ENCODE results near the gene MSL3. TPM values are rescaled to one million over a fixed set of nuclear protein-coding genes. Genes with fewer than 3 reads are reported as not detected.

The MSL3 gene
- polyA plus RNA-seq, 1 donor from 2014 or later, result 37.2 TPM

DNA sequence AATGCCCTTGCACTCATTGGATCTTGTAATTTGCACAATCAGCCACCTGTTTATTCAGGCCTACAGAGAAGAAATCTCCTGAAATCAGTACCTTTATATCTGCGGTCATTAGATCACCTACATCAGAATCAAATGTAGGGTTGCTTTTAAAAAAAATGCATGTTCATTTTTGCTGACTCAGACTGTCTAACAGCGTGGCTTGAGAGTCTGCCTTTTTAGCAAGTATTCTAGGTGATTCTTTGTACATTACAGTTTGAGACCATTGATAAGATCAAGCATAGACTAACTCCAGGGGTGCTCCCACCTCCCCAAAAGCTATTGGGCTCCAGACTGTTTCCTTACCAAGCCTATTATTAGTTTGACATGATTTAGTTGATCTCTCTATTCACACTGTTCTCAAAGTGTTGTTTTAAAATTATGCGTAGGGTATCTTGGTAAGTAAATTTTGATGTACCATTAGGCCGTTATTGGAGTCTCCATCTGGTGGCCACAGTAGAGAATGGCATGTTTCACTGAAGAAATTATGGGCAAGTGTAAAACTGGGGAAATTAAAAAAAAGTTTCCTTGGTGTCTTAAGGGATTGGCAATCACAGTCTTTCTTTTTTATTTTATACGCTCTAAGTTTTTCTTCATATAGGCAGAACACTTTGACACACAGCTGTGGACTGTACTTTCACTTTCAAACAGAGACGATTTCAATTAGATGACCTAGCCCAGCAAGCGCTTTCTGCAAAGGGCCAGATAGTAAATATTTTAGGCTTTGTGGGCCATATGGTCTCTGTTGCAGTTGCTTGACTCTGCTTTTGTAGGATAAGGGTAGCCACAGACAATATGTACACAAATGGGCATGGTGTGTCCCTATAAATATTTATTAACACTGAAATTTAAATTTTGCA, 33.7 kb upstream of the MSL3 start:
- Histone ChIP-seq H3K79me2 (replicated peaks; ENCODE audit: insufficient read depth, low read length) (no peaks in the 10 kb centered on the region), H4K20me1 (ENCODE audit: insufficient read depth) (no peaks in the 10 kb centered on the region), H3K9ac (ENCODE audit: low read length) (no peak overlapping the region), H3K9me2 (ENCODE audit: insufficient read depth, low read length) (no peaks in the 10 kb centered on the region), H3K27me3 (ENCODE audit: insufficient read depth, low read depth, low read length) (no peaks in the 10 kb centered on the region), H3K4me3 (ENCODE audit: low read length) (no peak overlapping the region), H3K9me3 (ENCODE audit: low read length) (no peaks in the 10 kb centered on the region), H3K36me3 (ENCODE audit: insufficient read depth, low read length) (no peaks in the 10 kb centered on the region), H3F3A (ENCODE audit: insufficient read depth, low read length, poor library complexity, severe bottlenecking) (no peaks in the 10 kb centered on the region), H3K27ac (ENCODE audit: low read length) (no peak overlapping the region), H2AFZ (ENCODE audit: low read depth, low read length) (no peak overlapping the region), H3K4me2 (ENCODE audit: low read length) (no peak overlapping the region)
- TF ChIP-seq EP300 (conservative IDR thresholded peaks at IDR 0.05; ENCODE audit: poor library complexity, severe bottlenecking) (no peak), MXI1 (conservative IDR thresholded peaks at IDR 0.05; ENCODE audit: poor library complexity, severe bottlenecking) (no peak), EZH2 (IDR thresholded peaks at IDR 0.05; ENCODE audit: borderline replicate concordance, insufficient read depth, low read length, poor library complexity, severe bottlenecking) (no peak), RAD21 (conservative IDR thresholded peaks at IDR 0.05) (peak; percentile 48), POLR2AphosphoS5 (IDR thresholded peaks at IDR 0.05) (no peak), SMC3 (conservative IDR thresholded peaks at IDR 0.05; ENCODE audit: poor library complexity) (peak; percentile 66), TAF1 (IDR thresholded peaks at IDR 0.05; ENCODE audit: low read depth) (no peak)
- TF ChIP-seq, protein P1, sequence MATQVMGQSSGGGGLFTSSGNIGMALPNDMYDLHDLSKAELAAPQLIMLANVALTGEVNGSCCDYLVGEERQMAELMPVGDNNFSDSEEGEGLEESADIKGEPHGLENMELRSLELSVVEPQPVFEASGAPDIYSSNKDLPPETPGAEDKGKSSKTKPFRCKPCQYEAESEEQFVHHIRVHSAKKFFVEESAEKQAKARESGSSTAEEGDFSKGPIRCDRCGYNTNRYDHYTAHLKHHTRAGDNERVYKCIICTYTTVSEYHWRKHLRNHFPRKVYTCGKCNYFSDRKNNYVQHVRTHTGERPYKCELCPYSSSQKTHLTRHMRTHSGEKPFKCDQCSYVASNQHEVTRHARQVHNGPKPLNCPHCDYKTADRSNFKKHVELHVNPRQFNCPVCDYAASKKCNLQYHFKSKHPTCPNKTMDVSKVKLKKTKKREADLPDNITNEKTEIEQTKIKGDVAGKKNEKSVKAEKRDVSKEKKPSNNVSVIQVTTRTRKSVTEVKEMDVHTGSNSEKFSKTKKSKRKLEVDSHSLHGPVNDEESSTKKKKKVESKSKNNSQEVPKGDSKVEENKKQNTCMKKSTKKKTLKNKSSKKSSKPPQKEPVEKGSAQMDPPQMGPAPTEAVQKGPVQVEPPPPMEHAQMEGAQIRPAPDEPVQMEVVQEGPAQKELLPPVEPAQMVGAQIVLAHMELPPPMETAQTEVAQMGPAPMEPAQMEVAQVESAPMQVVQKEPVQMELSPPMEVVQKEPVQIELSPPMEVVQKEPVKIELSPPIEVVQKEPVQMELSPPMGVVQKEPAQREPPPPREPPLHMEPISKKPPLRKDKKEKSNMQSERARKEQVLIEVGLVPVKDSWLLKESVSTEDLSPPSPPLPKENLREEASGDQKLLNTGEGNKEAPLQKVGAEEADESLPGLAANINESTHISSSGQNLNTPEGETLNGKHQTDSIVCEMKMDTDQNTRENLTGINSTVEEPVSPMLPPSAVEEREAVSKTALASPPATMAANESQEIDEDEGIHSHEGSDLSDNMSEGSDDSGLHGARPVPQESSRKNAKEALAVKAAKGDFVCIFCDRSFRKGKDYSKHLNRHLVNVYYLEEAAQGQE (IDR thresholded peaks at IDR 0.05; ENCODE audit: borderline replicate concordance), result no peak
- TF ChIP-seq, protein P2, sequence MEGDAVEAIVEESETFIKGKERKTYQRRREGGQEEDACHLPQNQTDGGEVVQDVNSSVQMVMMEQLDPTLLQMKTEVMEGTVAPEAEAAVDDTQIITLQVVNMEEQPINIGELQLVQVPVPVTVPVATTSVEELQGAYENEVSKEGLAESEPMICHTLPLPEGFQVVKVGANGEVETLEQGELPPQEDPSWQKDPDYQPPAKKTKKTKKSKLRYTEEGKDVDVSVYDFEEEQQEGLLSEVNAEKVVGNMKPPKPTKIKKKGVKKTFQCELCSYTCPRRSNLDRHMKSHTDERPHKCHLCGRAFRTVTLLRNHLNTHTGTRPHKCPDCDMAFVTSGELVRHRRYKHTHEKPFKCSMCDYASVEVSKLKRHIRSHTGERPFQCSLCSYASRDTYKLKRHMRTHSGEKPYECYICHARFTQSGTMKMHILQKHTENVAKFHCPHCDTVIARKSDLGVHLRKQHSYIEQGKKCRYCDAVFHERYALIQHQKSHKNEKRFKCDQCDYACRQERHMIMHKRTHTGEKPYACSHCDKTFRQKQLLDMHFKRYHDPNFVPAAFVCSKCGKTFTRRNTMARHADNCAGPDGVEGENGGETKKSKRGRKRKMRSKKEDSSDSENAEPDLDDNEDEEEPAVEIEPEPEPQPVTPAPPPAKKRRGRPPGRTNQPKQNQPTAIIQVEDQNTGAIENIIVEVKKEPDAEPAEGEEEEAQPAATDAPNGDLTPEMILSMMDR (IDR thresholded peaks at IDR 0.05; ENCODE audit: poor library complexity, severe bottlenecking), result peak; percentile 61

DNA sequence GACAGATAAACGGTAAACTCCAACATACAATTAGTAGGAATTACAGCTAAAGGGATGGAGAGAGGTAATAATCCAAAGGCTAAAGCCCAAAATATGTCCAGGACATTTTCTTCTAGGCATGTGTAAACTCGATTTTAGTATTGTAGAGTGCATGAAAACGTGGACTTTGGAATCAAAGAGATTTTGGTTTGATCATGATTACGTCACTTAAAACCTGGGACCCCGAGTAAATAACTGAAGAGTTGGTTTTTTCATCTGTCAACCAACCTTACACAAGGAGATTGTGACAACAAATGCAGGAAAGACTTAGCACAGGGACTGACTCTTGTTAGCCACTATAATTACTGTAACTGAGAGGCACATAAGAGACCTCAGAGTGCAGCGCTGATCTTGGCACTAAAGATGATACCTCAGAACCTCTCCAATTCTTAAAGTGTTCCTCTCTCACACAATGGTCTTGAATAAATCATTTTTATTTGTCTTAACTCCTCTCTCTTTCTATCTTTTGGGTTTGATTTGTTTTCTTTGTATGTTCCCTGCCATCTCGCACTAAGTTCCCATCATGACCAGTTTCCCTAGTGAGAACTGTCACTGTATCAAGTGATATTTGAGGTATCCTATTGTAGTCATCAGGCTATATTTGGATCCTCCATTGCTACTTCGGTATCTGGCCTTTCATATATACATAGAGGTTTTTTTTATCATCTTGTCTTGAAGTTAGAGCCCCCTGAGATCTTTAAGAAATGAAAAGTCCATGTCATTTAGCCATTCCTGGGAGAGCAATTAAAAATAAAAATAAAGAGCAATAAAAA, 32.2 kb upstream of the MSL3 start:
- H3K4me2 ChIP-seq (ENCODE audit: low read length), result no peak overlapping the region
- H3K36me3 ChIP-seq (ENCODE audit: insufficient read depth, low read length), result no peaks in the 10 kb centered on the region
- H3K27ac ChIP-seq (ENCODE audit: low read length), result no peak overlapping the region
- H3K9me2 ChIP-seq (ENCODE audit: insufficient read depth, low read length), result no peaks in the 10 kb centered on the region
- H3K79me2 ChIP-seq (replicated peaks; ENCODE audit: insufficient read depth, low read length), result no peaks in the 10 kb centered on the region
- no peak for TF ChIP-seq POLR2AphosphoS5 (IDR thresholded peaks at IDR 0.05)
- no peak overlapping the region for H3K9ac ChIP-seq (ENCODE audit: low read length)
- no peaks in the 10 kb centered on the region for H3K9me3 ChIP-seq (ENCODE audit: low read length)
- no peaks in the 10 kb centered on the region for H3F3A ChIP-seq (ENCODE audit: insufficient read depth, low read length, poor library complexity, severe bottlenecking)
- no peak overlapping the region for H3K4me3 ChIP-seq (ENCODE audit: low read length)
- no peaks in the 10 kb centered on the region for H4K20me1 ChIP-seq (ENCODE audit: insufficient read depth)
- no peak overlapping the region for H2AFZ ChIP-seq (ENCODE audit: low read depth, low read length)
- no peaks in the 10 kb centered on the region for H3K27me3 ChIP-seq (ENCODE audit: insufficient read depth, low read depth, low read length)

All from neural cell (in vitro differentiated cells).